ENCODE measurements around the gene CDH4.
"Not testable (repeated sequence)": the region's sequence is repeated elsewhere in the genome, so short reads cannot be mapped to it uniquely, and the experiment has no call there.

Gene CDH4

DNA sequence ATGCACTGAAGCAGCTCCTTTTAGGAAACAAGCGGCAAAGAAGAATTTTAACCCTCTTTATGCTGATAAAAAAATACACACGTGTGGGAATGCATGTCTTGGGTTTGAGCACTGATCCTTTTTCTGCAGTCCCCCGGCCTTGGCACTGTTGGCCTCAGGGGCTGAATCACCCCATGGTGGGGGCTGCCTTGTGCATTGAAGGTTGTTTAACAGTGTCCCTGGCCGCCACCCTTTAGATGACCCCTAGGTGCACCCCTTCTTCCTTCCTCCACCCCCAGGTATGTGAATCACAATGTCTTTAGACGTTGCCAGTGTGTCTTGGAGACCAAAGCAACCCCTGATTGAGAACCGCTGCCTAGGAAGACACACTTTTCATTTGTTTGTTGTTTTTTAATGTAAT is 190.7 kb downstream of the CDH4 start:
- FAIRE-seq: no peak

DNA sequence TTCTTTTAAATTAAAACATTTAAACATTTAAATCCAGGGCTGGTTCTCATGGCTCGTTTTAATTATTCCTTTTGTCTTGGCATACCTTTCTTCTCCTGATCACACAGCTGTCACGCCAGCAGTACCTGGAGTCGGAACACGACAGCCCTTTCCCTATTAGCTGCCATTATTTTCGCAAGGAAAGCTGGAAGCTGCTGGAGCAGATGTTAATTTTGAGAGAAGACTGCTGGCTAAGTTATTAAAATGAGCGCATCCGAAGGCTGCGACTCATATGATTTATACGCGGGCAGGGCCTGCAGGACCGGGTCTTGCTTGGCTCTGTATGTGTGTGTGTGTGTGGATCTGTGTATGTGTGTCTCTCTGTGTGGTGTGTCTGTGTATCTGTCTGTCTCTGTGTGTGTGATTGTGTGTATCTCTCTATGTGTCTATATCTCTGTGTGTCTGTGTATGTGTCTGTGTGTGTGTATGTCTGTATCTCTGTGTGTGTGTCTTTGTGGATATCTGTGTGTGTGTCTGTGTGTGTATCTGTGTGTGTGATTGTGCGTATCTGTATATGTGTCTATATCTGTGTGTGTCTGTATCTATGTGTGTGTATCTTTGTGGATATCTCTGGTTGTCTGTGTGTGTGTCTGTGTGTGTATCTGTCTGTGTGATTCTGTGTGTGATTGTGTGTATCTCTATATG is 191.5 kb downstream of the CDH4 start:
- no peak for FAIRE-seq

DNA sequence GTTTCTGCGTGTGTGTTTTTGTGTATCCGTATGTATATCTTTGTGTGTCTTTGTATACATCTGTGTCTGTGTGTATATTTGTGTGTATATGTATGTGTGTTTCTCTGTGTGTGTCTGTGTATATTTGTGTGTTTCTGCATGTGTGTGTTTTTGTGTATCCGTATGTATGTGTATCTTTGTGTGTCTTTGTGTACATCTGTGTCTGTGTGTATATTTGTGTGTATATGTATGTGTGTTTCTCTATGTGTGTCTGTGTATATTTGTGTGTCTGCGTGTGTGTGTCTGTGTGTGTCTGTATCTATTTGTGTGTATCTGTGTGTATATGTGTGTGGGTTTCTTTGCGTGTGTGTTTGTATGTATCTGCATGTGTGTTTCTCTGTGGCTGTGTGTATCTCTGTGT is 192.6 kb downstream of the CDH4 start:
- FAIRE-seq: no peak

DNA sequence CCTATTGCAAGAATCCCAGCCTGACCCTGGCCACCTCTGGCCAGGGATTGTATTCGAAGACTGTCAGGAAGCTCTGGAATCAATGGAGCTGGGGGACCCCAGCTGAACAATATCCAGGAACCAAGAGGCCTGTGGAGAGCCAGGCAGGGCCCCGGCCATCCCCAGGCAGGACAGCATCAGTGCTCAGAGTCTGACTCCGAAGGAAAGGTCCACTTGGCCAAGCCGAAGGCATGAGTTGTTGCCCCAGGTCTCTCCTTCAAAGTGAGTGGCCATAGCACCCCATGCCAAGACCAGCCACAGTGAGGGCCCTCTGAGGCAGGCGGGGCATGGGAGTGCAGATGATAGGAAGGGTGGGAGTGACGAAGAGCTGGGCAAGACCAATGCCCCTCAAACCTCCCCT is 193.1 kb downstream of the CDH4 start:
- FAIRE-seq: no peak

DNA sequence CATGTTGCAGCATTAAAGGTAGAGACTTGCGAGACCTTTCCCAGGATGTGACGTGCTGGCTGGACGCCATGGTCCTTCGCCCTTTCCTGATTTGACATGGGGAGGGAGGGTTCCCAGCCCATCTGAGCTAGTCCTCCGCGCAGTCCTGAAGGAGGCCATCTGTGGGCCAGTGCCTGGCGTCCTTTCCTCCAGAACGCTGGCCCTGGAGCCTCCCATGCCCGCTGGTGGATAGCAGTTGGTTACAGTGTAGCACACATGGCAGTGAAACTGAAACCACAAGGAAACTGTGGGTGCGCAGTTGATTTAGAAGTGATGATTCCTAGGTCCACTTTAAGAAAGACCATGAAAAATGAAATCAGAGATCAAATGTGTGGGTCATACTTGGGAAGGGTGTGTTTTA is 193.7 kb downstream of the CDH4 start:
- no peak for FAIRE-seq

DNA sequence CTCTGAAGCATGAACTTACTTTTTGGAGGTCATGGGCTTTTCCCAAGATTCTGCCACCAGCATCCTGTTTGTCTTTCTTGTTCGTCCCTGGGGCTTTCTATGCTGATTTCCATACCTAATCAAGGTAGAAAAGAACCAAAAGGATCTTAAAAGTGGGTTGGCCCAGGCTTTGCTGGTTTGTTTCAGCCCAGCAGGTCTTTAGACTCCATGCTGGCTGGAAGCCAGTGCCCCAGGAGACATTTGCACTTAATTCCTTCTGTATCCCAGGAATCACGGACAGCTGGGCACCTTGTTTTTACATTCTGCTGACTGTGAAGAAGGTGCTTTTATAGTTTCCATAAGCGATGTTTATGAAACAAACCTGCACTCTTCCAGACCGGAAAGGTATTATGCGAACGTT is 195.9 kb downstream of the CDH4 start:
- no peak for FAIRE-seq

DNA sequence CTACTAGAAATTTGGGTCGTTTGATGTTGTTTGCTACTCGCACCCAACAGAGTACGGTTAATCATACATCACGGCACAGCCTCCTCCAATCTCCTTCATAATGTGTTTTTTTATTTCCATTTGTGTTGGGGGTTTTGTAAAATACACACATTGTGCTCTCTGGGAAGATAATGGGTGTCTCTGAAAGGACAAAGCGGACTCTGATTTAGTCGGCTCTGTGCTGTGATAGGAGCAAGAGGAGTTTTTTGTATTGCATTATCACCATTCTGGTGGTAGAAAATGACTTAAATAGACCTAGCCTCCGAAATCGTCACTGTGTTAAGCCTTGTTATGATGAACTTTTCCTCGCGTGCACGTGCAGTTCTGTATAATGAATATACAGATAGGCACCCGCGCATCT is 196.3 kb downstream of the CDH4 start:
- FAIRE-seq: no peak

DNA sequence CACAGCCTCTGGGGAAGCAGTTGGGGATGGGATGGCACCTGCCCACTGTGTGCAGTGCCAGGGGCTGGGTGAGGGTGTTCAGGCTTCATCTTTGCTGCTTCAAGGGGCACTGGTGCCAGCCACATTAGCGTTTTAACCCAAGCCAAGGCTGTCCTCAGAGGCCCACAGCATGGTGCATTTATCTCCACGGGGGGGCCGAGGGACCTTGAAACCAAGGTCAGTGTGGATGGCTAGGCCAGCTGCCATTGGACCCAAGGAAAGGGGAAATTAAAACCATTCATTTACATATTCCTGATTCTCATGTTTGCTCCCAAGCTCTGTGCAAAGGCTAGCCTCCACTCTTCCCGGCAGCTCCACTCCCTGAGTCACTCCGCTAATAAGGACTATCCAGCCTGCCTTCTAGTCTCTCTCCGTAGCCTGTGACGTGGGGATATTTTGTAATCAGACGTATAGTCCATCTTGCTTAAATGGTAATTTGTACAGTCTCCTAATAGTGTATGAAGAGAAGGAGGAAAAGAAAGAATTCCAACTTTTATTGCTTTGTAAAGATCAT is 197.1 kb downstream of the CDH4 start:
- no peak for FAIRE-seq

DNA sequence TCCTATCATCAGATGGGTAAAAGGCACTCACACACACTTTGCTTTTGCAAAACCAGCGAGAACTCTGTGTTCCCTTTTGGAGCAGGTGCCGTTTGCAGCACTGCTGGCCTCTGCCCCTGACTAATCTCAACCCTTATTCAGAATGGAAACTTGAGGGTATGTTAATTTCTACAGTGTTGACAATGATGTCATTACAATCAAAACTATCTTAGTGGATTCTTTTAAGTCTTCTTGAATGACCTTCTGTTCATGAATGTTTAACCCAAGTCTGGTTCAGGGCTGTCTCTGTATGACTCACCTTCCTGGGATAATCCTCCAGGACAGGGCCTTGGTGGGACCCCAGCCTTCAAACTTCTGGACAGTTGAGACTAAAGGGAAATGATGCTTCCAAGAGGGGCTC is 197.9 kb downstream of the CDH4 start:
- FAIRE-seq: no peak

DNA sequence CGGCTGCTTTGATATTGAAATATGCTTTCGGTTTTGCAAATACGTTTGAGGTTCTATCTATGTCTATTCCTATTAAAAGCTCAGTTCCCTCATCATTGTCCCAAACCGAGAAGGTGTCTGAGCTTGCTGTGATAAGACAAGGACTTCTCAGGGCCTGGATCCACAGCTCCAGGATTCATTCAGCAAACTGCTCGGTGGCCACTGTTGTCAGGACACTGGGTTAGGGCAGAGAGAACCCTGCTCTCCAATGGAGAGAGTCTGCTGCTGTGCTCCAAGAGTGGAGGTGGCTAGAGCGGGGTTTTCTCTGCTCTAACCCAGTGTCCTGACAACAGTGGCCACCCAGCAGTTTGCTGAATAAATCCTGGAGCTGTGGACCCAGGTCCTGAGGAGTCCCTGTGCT is 198.5 kb downstream of the CDH4 start:
- no peak for FAIRE-seq

DNA sequence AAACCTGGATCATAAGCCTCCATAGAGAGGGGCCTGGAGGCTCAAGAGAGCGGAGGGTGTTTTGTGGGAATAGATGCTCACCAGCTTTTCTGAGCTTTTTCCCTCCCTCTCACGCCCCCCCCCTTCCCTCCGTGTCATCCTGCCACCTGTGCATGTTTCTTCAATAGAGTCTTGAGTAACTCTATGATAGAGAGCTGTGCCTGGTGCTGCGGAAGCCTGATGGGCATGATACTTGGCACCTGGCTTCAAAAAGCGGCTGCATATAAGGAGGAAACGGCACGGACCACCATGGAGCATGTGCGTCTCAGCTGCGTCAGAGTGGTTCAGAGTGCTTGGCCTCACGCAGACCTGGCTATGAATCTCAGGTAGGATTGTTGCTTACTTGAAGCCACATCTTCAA is 198.9 kb downstream of the CDH4 start:
- FAIRE-seq: no peak

DNA sequence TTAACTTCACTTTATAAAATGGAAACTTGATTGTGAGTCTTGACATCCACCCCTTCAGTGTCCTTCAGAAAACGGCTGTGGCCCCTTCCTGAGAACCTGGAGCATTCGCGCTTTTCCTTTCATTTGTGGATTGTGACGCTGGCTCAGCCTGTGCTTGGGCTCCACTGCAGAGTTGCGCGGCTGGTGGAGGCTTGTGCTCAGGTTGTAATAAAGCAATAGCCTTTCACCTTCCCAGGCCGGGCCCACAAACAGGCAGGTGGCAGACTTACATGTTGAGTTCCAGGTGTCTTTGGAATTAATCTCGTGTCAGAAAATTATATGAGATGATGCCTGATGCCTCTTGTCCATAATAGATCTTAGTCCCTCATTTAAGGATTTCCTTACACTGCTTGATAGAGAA is 199.9 kb downstream of the CDH4 start:
- no peak for FAIRE-seq

DNA sequence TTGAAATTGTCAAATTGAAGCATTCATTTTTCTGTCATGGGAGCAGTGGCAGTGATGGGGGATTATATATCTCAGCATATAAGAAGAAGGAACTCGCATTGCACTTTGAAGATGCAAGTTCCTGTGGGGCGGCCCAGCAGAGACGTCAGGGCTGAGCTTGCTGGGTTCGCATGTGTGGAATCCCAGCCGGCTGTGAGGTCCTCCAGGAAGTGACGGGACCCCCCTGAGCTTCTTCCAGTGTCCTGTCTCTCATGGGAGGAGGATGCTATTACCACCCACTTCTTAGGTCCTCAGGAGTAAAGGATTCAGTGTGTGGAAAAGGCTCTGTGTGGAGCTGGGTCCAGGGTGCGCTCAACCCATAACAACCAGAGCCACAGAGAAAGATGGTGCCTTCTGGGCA is 201.2 kb downstream of the CDH4 start:
- no peak for FAIRE-seq

DNA sequence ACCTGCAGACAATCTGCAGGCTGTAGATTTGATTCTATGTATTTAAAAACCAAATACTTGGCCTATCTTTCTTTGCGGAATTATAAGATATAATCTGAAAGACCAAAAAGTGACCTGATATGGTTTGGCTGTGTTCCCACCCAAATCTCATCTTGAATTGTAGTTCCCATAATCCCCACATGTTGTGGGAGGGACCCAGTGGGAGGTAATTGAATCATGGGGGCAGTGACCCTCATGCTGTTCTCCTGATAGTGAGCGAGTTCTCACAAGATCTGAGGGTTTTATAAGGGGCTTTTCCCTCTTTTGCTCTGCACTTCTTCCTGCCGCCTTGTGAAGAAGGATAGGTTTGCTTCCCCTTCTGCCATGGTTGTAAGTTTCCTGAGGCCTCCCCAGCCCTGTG is 201.6 kb downstream of the CDH4 start:
- FAIRE-seq: not testable (repeated sequence)

DNA sequence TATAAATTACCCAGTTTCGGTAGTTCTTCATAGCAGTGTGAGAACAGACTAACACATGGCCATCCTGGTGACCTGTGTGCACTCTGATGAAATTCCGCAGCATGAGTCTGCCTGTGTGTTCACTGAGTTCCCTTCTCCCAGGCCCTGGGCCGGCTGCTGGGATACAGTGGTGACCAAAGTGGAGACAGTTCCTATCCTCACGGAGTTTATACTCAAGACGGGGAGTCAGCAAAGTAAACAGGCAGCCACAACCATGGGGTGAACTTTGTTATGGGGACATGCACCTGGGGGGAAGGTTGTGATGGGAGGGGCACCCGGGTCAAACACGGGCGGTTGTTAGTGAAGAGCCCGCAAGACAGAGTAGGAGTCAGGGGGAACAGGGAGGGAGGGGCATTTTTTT is 202.0 kb downstream of the CDH4 start:
- FAIRE-seq: no peak

DNA sequence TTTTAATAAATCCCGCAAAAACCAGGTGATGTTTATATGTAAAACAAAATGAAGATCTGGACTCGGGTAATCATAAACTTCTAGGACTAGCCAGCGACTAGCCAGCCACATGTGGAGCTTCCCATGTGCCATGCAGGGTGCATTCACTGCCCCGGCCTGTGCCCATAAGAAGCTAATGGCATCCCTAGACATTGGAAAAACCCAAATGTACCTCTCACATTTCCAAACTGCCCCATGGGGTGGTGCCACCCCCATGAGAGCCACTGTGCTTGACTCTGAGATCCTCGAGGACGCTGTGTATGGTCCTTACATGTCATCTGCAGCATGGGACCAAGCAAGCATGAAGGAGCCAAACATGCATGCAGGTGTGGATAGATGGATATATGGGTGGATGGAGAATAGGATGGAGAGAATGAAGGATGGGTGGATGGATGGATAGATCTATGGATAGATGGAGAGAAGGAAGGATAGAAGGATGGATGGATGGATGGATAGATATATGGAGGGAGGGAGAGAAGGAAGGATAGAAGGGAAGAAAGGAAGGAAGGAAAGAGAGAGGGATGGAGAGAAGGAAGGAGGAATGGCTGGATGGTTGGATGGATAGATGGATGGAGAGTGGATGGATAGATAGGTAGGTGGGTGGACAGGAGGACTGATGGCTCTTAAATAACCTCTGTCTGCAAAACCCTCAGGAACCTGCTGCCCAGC is 203.6 kb downstream of the CDH4 start:
- no peak for FAIRE-seq

DNA sequence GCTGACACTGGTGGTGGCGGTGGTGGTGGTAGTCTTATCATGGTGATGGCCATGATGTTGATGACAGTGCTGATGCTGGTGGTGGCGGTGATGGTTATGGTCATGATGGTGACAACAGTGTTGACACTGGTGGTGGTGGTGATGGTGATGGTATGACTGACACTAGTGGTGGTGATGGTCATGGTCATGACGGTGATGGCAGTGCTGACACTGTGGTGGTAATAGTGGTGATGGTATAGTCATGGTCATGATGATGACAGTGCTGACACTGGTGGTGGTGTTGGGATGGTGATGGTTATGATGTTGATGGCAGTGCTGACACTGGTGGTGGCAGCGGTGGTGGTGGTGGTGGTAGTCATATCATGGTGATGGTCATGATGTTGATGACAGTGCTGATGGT is 205.7 kb downstream of the CDH4 start:
- no peak for FAIRE-seq

DNA sequence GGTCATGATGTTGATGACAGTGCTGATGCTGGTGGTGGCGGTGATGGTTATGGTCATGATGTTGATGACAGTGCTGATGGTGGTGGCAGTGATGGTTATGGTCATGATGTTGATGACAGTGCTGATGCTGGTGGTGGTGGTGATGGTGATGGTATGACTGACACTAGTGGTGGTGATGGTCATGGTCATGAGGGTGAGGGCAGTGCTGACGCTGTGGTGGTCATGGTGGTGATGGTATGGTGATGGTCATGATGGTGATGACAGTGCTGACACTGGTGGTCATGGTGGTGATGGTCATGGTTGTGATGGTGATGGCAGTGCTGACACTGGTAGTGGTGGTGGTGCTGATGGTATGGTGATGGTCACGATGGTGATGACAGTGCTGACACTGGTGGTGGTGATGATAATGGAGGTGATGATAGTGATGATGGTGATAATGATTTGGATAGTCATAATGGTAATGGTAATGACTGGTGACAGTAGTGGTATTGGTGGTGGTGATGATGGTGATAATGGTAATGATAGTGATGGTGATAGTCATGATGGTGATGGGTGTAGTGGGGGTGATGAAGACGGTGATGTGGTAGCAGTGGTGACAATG is 206.2 kb downstream of the CDH4 start:
- no peak for FAIRE-seq

DNA sequence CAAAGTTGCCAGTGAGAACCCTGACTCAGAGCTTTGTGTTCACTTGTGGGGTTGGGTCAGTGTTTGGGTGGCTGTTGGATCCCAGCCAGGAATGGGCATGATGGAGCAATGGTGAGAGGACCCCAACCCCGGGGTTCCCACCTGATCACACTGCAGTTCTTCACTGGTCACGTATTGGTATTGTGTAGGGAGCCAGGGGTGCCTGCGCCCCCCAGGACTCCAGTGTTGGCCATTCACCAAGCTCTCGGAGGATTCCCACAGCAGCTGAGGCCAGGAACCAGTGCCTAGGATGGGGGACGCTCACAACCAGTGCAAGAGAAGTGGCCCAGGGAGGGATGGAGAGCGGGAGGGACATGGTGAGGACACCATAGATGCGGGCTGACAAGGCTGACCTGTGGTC is 207.2 kb downstream of the CDH4 start:
- no peak for FAIRE-seq

DNA sequence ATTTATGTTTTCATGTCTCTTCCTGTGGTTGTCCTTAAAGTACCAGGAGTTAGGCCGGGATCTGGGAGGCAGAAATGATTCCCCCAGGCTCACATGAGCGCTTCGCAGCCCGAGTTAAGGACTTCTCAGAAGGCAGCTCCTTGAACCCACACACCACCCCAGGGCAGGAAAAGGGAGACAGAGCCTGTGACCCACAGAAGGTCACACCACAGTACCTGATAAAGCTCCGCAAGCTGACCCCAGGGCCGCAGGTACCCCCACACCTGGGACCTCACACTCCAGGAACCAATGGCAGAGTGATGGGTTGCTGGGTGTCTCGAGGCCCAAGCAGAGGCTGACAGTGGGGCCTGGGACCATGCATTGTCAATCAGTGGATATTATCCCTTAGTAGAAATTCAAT is 207.6 kb downstream of the CDH4 start:
- FAIRE-seq: no peak

DNA sequence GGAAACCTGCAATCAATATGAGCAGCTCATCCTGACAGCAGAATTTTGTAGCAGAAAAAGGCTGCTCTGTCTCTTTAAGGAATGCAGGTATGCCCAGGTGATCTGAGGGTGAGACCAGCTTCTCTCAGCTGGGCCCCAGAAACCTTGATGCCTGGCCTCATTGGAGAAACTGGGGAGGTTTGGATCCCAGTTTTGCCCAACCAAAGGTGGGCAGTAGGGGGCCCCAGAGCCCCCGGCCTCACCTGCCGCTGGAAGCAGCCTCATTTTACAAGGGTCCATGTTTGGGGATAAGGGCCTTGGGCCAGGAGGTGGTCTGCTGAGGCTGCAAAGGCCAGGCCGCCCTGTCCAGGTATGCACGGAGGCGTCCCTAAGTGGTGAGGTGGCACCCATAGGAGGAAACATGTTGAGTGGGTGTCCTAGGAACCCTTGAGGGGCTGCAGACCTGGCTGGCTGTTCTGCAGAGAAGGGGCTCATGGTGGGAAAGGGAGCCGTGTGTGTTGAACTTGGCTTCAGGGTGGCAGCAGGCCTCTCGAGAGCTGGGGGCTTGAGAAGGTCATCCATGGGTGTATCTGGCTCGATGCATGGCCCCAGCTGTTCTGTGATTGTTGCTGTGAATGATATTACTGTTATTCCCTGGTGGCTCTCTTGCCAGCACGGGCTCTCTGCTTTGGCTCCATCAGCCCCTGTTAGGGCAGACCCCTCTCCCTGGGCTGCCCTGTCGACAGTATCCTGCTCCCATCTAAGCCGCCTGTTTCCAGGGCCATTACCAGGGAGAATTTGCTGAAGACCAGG is 208.4 kb downstream of the CDH4 start:
- no peak for FAIRE-seq

DNA sequence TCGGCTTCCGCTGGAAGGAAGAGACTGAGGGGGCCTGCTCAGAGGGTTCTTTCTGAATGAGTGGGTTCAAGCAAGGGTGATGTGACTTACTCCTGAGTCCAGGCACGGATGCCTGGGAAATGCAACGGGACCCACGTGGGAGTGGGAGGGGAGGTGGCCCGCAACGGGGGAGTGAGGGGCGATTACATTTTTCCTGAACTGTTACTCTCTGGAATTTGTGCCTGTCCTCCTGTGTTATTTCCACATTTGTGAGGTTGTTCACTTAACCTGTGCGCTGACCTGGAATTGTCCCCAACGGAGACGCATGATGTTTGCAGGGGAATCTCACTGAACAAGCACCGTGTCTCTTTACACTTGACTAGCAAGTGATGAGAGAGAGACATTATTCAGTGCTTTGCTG is 209.4 kb downstream of the CDH4 start:
- FAIRE-seq: no peak
